Endodermal cell (in vitro differentiated cells): ENCODE measurements around the gene SDK2. TPM values are rescaled to one million over a fixed set of nuclear protein-coding genes. Genes with fewer than 3 reads are reported as not detected.

Source experiments
- DNase-seq: peaks from one replicate; pipeline ENCODE4 v3.0.0-alpha.2; 2017
- H3K27ac ChIP-seq: 2 replicates; pipeline ENCODE4 v1.5.1; 2013; ENCODE audit warnings: mild to moderate bottlenecking, low read depth, low read length, moderate library complexity
- H3K27me3 ChIP-seq: 2 replicates; pipeline ENCODE4 v1.6.1; 2013; ENCODE audit warnings: mild to moderate bottlenecking, low read length, moderate library complexity; ENCODE audit not compliant: insufficient read depth, control insufficient read depth, poor library complexity, severe bottlenecking
- H3K36me3 ChIP-seq: 2 replicates; pipeline ENCODE4 v1.7.0; 2013; ENCODE audit warnings: mild to moderate bottlenecking, low read length, moderate library complexity; ENCODE audit not compliant: control insufficient read depth, insufficient read depth
- H3K4me1 ChIP-seq: one replicate; pipeline ENCODE4 v1.7.0; 2013; ENCODE audit warnings: low read length; ENCODE audit not compliant: control insufficient read depth, insufficient read depth
- H3K4me3 ChIP-seq: 2 replicates; pipeline ENCODE4 v1.5.1; 2013; ENCODE audit warnings: mild to moderate bottlenecking, low read length, moderate library complexity
- H3K9ac ChIP-seq: 2 replicates; pipeline ENCODE4 v1.6.1; 2013; ENCODE audit warnings: mild to moderate bottlenecking, low read length, moderate library complexity; ENCODE audit not compliant: poor library complexity, severe bottlenecking; ENCODE audit errors: extremely low read depth
- H3K9me3 ChIP-seq: 2 replicates; pipeline ENCODE4 v1.6.1; 2013; ENCODE audit warnings: mild to moderate bottlenecking, low read length, moderate library complexity; ENCODE audit not compliant: control insufficient read depth
- H3K27ac Mint-ChIP-seq: 2 replicates; pipeline ENCODE4 v1.8.0; 2020; ENCODE audit warnings: mixed read lengths
- H3K27me3 Mint-ChIP-seq: 2 replicates; pipeline ENCODE4 v1.8.0; 2021; ENCODE audit warnings: mild to moderate bottlenecking, mixed read lengths; ENCODE audit not compliant: insufficient read depth
- H3K36me3 Mint-ChIP-seq: 2 replicates; pipeline ENCODE4 v1.8.0; 2020; ENCODE audit warnings: low read depth, mixed read lengths
- H3K4me1 Mint-ChIP-seq: 2 replicates; pipeline ENCODE4 v1.8.0; 2020; ENCODE audit warnings: mixed read lengths
- H3K4me3 Mint-ChIP-seq: 2 replicates; pipeline ENCODE4 v1.8.0; 2020; ENCODE audit warnings: mild to moderate bottlenecking, moderate library complexity, mixed read lengths
- H3K9me3 Mint-ChIP-seq: 2 replicates; pipeline ENCODE4 v1.8.0; 2020; ENCODE audit warnings: mild to moderate bottlenecking, mixed read lengths
- CTCF ChIP-seq: fragments of 200-600 bp; sonication (generic); conservative IDR thresholded peaks from 2 replicates; pipeline ENCODE4 v1.5.0; 2021; ENCODE audit warnings: antibody characterized with exemption, mild to moderate bottlenecking
- WGBS, 2 experiments: methylation state at CpG; one replicate each; pipeline versions ENCODE4 v1.1.5 to v1.1.7; 2013; ENCODE audit warnings: missing lambda C conversion rate in 2 of 2, mixed read lengths in 1 of 2; ENCODE audit not compliant: insufficient coverage in 1 of 2, insufficient read length in 1 of 2; 5-methylcytosine and 5-hydroxymethylcytosine counted together
- total RNA-seq, 2 donors: library from RNA; stranded (reverse); fragmentation: NEBNext Ultra II Directional in 1 of 2; extraction: Animal tissue kit (Norgen Biotek cat#: 25700) in 1 of 2; gene quantifications; 2 replicates in 1 of 2; 3 replicates in 1 of 2; pipeline ENCODE4 v1.2.1, GENCODE V29; 2021

The SDK2 gene
- total RNA-seq, 2 donors from 2014 or later, result 5.9 to 7.0 TPM

- DNase-seq, result no peak
- H3K27ac Mint-ChIP-seq, result no peak overlapping the region
- no peak for TF ChIP-seq CTCF
- H3K9me3 ChIP-seq, result no peaks in the 10 kb centered on the region
- H3K27me3 ChIP-seq, result peaks cover 34% of the 10 kb centered on the region
- no peaks in the 10 kb centered on the region for H3K36me3 ChIP-seq
- peaks cover 40% of the 10 kb centered on the region for H3K27me3 Mint-ChIP-seq
- H3K4me1 Mint-ChIP-seq, result peaks cover 18% of the 10 kb centered on the region
- no peaks in the 10 kb centered on the region for H3K36me3 Mint-ChIP-seq
- H3K4me3 ChIP-seq, result no peak overlapping the region
- H3K27ac ChIP-seq, result no peak overlapping the region
- H3K9me3 Mint-ChIP-seq, result no peaks in the 10 kb centered on the region
- no peaks in the 10 kb centered on the region for H3K4me1 ChIP-seq
- no peak overlapping the region for H3K9ac ChIP-seq
- 85 to 94% methylated on average over 3 of the region's 3 CpGs for WGBS, 2 experiments
- H3K4me3 Mint-ChIP-seq, result no peak overlapping the region
Observed at GRCh38 chr17:73638556-73638955, 5.7 kb downstream of the SDK2 start.

GRCh38 chr17:73637866-73638265, 6.4 kb downstream of the SDK2 start:
- Histone ChIP-seq H3K36me3 (no peaks in the 10 kb centered on the region), H3K4me1 (no peaks in the 10 kb centered on the region), H3K27me3 (peaks cover 28% of the 10 kb centered on the region), H3K4me3 (no peak overlapping the region), H3K27ac (no peak overlapping the region), H3K9me3 (no peaks in the 10 kb centered on the region), H3K9ac (no peak overlapping the region)
- H3K36me3 Mint-ChIP-seq, result no peaks in the 10 kb centered on the region
- H3K9me3 Mint-ChIP-seq, result no peaks in the 10 kb centered on the region
- H3K4me1 Mint-ChIP-seq, result peaks cover 18% of the 10 kb centered on the region
- no peak overlapping the region for H3K4me3 Mint-ChIP-seq
- no peak for TF ChIP-seq CTCF
- peaks cover 36% of the 10 kb centered on the region for H3K27me3 Mint-ChIP-seq
- WGBS, 2 experiments, result 91 to 100% methylated on average over 4 to 8 of the region's 8 CpGs
- H3K27ac Mint-ChIP-seq, result no peak overlapping the region
- peak; percentile 42 for DNase-seq

- Mint-ChIP-seq H3K9me3 (no peaks in the 10 kb centered on the region), H3K27ac (no peak overlapping the region), H3K27me3 (peaks cover 19% of the 10 kb centered on the region), H3K4me1 (peaks cover 6% of the 10 kb centered on the region), H3K4me3 (no peak overlapping the region), H3K36me3 (no peaks in the 10 kb centered on the region)
- Histone ChIP-seq H3K4me3 (no peak overlapping the region), H3K4me1 (peaks cover 3% of the 10 kb centered on the region), H3K27me3 (peaks cover 1% of the 10 kb centered on the region), H3K36me3 (no peaks in the 10 kb centered on the region), H3K27ac (no peak overlapping the region), H3K9me3 (no peaks in the 10 kb centered on the region), H3K9ac (no peak overlapping the region)
- DNase-seq, result no peak
- no peak for TF ChIP-seq CTCF
- 90% methylated on average over 10 to 12 of the region's 12 CpGs for WGBS, 2 experiments
Observed at GRCh38 chr17:73635101-73635817, 9.0 kb downstream of the SDK2 start.
